HG02840 (cell line): ENCODE data around the gene TMCO1.
"Not testable (repeated sequence)": the region's sequence is repeated elsewhere in the genome, so short reads cannot be mapped to it uniquely, and the experiment has no call there.

Source experiments
- ATAC-seq: cut with Tn5 transposase; IDR thresholded peaks from one replicate; pipeline ENCODE4 v1.9.1; 2021; ENCODE audit warnings: mild to moderate bottlenecking, moderate library complexity, moderate number of reproducible peaks; ENCODE audit not compliant: unreplicated experiment, low FRiP score

The TMCO1 gene

GRCh38 chr1:165688046-165688445 lies 80.6 kb downstream of the TMCO1 start:
- ATAC-seq = no peak

GRCh38 chr1:165686971-165687433 lies 81.7 kb downstream of the TMCO1 start:
- ATAC-seq = no peak

GRCh38 chr1:165686121-165686970 lies 82.3 kb downstream of the TMCO1 start:
- ATAC-seq = no peak

- ATAC-seq = no peak
These were observed 84.7 kb downstream of the TMCO1 start for GRCh38 chr1:165683848-165684485.

- ATAC-seq = not testable (repeated sequence)
These were observed 87.9 kb downstream of the TMCO1 start for GRCh38 chr1:165680773-165681172.

- ATAC-seq = no peak
These were observed 88.4 kb downstream of the TMCO1 start for GRCh38 chr1:165680303-165680702.

- no peak for ATAC-seq
These were observed 89.2 kb downstream of the TMCO1 start for GRCh38 chr1:165679282-165680036.

GRCh38 chr1:165678509-165678908 lies 90.2 kb downstream of the TMCO1 start:
- no peak for ATAC-seq
